Measurements from ENCODE around the gene IER5.

IER5 gene

GRCh38 chr1:181104790-181105133 is 16.3 kb downstream of the IER5 start (continued):
- no peak for TF ChIP-seq ZNF148 (tag by site-specific recombination; IDR thresholded peaks at IDR 0.05; ENCODE audit: borderline replicate concordance)
- TF ChIP-seq HOXD13 (CRISPR knock-in tag; IDR thresholded peaks at IDR 0.05; ENCODE audit: borderline replicate concordance): no peak
- no peak for TF ChIP-seq ZNF138 (tag by site-specific recombination; IDR thresholded peaks at IDR 0.05; ENCODE audit: borderline replicate concordance)
- TF ChIP-seq ZNF155 (tag by site-specific recombination; IDR thresholded peaks at IDR 0.05): no peak
- TF ChIP-seq SCRT2 (tag by site-specific recombination; IDR thresholded peaks at IDR 0.05): no peak
- TF ChIP-seq ZNF776 (tag by site-specific recombination; IDR thresholded peaks at IDR 0.05; ENCODE audit: borderline replicate concordance): no peak
- TF ChIP-seq ZNF391 (tag by site-specific recombination; IDR thresholded peaks at IDR 0.05; ENCODE audit: borderline replicate concordance, low read depth): no peak
- peak; percentile 55 for TF ChIP-seq SP7 (tag by site-specific recombination; IDR thresholded peaks at IDR 0.05)
- TF ChIP-seq ZNF558 (tag by site-specific recombination; IDR thresholded peaks at IDR 0.05): no peak
- TF ChIP-seq, protein P1, sequence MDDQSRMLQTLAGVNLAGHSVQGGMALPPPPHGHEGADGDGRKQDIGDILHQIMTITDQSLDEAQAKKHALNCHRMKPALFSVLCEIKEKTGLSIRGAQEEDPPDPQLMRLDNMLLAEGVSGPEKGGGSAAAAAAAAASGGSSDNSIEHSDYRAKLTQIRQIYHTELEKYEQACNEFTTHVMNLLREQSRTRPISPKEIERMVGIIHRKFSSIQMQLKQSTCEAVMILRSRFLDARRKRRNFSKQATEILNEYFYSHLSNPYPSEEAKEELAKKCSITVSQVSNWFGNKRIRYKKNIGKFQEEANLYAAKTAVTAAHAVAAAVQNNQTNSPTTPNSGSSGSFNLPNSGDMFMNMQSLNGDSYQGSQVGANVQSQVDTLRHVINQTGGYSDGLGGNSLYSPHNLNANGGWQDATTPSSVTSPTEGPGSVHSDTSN (CRISPR knock-in tag; IDR thresholded peaks at IDR 0.05): 0 out of 2 replicates have a peak, but pooled peaks have one; percentile 43
- no peak for TF ChIP-seq ZNF404 (tag by site-specific recombination; IDR thresholded peaks at IDR 0.05)
- peak; percentile 88; the same call in 1 of the 2 replicates for TF ChIP-seq TCF7L2 (IDR thresholded peaks at IDR 0.05; ENCODE audit: borderline replicate concordance, low read depth, low read length)
- no peak for TF ChIP-seq ZNF785 (tag by site-specific recombination; IDR thresholded peaks at IDR 0.05)
- TF ChIP-seq ZNF274 (IDR thresholded peaks at IDR 0.05; ENCODE audit: low read length): no peak
- TF ChIP-seq ZNF274 (tag by site-specific recombination; IDR thresholded peaks at IDR 0.05; ENCODE audit: borderline replicate concordance): no peak
- peak; percentile 95 for TF ChIP-seq ZNF335 (tag by site-specific recombination; conservative IDR thresholded peaks at IDR 0.05)
- no peak for TF ChIP-seq MYNN (tag by site-specific recombination; IDR thresholded peaks at IDR 0.05; ENCODE audit: borderline replicate concordance)
- no peak for TF ChIP-seq ZBTB8A (tag by site-specific recombination; IDR thresholded peaks at IDR 0.05)
- TF ChIP-seq MEIS1 (CRISPR knock-in tag; IDR thresholded peaks at IDR 0.05; ENCODE audit: borderline replicate concordance): no peak
- TF ChIP-seq, protein P2, sequence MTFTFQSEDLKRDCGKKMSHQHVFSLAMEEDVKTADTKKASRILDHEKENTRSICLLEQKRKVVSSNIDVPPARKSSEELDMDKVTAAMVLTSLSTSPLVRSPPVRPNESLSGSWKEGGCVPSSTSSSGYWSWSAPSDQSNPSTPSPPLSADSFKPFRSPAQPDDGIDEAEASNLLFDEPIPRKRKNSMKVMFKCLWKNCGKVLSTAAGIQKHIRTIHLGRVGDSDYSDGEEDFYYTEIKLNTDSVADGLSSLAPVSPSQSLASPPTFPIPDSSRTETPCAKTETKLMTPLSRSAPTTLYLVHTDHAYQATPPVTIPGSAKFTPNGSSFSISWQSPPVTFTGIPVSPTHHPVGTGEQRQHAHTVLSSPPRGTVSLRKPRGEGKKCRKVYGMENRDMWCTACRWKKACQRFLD (tag by site-specific recombination; IDR thresholded peaks at IDR 0.05): no peak
- TF ChIP-seq ZFP37 (tag by site-specific recombination; IDR thresholded peaks at IDR 0.05): peak; percentile 50; the same call in 1 of the 2 replicates
- TF ChIP-seq ZNF654 (tag by site-specific recombination; IDR thresholded peaks at IDR 0.05; ENCODE audit: low read depth): no peak
- TF ChIP-seq ZNF248 (tag by site-specific recombination; IDR thresholded peaks at IDR 0.05): no peak
- TF ChIP-seq, protein P3, sequence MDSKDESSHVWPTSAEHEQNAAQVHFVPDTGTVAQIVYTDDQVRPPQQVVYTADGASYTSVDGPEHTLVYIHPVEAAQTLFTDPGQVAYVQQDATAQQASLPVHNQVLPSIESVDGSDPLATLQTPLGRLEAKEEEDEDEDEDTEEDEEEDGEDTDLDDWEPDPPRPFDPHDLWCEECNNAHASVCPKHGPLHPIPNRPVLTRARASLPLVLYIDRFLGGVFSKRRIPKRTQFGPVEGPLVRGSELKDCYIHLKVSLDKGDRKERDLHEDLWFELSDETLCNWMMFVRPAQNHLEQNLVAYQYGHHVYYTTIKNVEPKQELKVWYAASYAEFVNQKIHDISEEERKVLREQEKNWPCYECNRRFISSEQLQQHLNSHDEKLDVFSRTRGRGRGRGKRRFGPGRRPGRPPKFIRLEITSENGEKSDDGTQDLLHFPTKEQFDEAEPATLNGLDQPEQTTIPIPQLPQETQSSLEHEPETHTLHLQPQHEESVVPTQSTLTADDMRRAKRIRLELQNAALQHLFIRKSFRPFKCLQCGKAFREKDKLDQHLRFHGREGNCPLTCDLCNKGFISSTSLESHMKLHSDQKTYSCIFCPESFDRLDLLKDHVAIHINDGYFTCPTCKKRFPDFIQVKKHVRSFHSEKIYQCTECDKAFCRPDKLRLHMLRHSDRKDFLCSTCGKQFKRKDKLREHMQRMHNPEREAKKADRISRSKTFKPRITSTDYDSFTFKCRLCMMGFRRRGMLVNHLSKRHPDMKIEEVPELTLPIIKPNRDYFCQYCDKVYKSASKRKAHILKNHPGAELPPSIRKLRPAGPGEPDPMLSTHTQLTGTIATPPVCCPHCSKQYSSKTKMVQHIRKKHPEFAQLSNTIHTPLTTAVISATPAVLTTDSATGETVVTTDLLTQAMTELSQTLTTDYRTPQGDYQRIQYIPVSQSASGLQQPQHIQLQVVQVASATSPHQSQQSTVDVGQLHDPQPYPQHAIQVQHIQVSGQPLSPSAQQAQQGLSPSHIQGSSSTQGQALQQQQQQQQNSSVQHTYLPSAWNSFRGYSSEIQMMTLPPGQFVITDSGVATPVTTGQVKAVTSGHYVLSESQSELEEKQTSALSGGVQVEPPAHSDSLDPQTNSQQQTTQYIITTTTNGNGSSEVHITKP (tag by site-specific recombination; IDR thresholded peaks at IDR 0.05): peak; percentile 23; the same call in 1 of the 2 replicates
- TF ChIP-seq ZNF211 (tag by site-specific recombination; IDR thresholded peaks at IDR 0.05; ENCODE audit: low read depth): no peak
- no peak for TF ChIP-seq ZBTB48 (tag by site-specific recombination; IDR thresholded peaks at IDR 0.05)
- TF ChIP-seq ZBTB7A (tag by site-specific recombination; IDR thresholded peaks at IDR 0.05; ENCODE audit: low read depth): no peak
- no peak for TF ChIP-seq ZBTB26 (tag by site-specific recombination; optimal IDR thresholded peaks at IDR 0.05)
- TF ChIP-seq GLI4 (tag by site-specific recombination; IDR thresholded peaks at IDR 0.05): no peak
- no peak; the same call in 1 of the 2 replicates for TF ChIP-seq KLF8 (tag by site-specific recombination; IDR thresholded peaks at IDR 0.05)
- no peak for TF ChIP-seq ZNF433 (tag by site-specific recombination; IDR thresholded peaks at IDR 0.05; ENCODE audit: low read depth)
- TF ChIP-seq ZNF664 (tag by site-specific recombination; IDR thresholded peaks at IDR 0.05): no peak
- peak; percentile 19 for TF ChIP-seq ZNF629 (tag by site-specific recombination; IDR thresholded peaks at IDR 0.05)
- no peak for TF ChIP-seq ZFP41 (tag by site-specific recombination; IDR thresholded peaks at IDR 0.05; ENCODE audit: borderline replicate concordance)

All from HEK293 (cell line).